Activated CD8-positive, alpha-beta memory T cell treated with anti-CD3 and anti-CD28 coated beads, Interleukin-2, amount 50 U/mL, for 48 hours (primary cell): Measurements from ENCODE around the gene GRHL3.
"Not testable (repeated sequence)": the region's sequence is repeated elsewhere in the genome, so short reads cannot be mapped to it uniquely, and the experiment has no call there.

Source experiments
- DNase-seq: peaks from one replicate; pipeline ENCODE4 v3.0.0-alpha.2; 2020

The GRHL3 gene

GRCh38 chr1:24319312-24319863 lies at the start of gene GRHL3:
TSS of gene GRHL3 (plus strand) at chr1:24319357. CDS start at chr1:24319552, 195 bp downstream.
- DNase-seq = no peak

- not testable (repeated sequence) for DNase-seq
Measured at GRCh38 chr1:24274203-24275103, 44.7 kb upstream of the GRHL3 start.

- no peak for DNase-seq
Measured at GRCh38 chr1:24275104-24275410, 44.1 kb upstream of the GRHL3 start.

- no peak for DNase-seq
Measured at GRCh38 chr1:24275510-24275909, 43.6 kb upstream of the GRHL3 start.

- DNase-seq = no peak
Measured at GRCh38 chr1:24276791-24277190, 42.4 kb upstream of the GRHL3 start.

- no peak for DNase-seq
Measured at GRCh38 chr1:24277420-24278169, 41.6 kb upstream of the GRHL3 start.

- no peak for DNase-seq
Measured at GRCh38 chr1:24278726-24279125, 40.4 kb upstream of the GRHL3 start.

- no peak for DNase-seq
Measured at GRCh38 chr1:24279590-24280232, 39.4 kb upstream of the GRHL3 start.

GRCh38 chr1:24281591-24281990 lies 37.6 kb upstream of the GRHL3 start:
- DNase-seq = no peak

- no peak for DNase-seq
Measured at GRCh38 chr1:24282491-24282890, 36.7 kb upstream of the GRHL3 start.

GRCh38 chr1:24283326-24284155 lies 35.6 kb upstream of the GRHL3 start:
- DNase-seq = no peak

- DNase-seq = no peak
Measured at GRCh38 chr1:24284156-24284471, 35.0 kb upstream of the GRHL3 start.

- DNase-seq = no peak
Measured at GRCh38 chr1:24285231-24285630, 33.9 kb upstream of the GRHL3 start.

GRCh38 chr1:24286246-24287010 lies 32.7 kb upstream of the GRHL3 start:
- DNase-seq = no peak

- DNase-seq = not testable (repeated sequence)
Measured at GRCh38 chr1:24287779-24288178, 31.4 kb upstream of the GRHL3 start.

GRCh38 chr1:24288479-24288878 lies 30.7 kb upstream of the GRHL3 start:
- no peak for DNase-seq

- DNase-seq = no peak
Measured at GRCh38 chr1:24289937-24290595, 29.1 kb upstream of the GRHL3 start.

GRCh38 chr1:24290933-24291487 lies 28.1 kb upstream of the GRHL3 start:
- no peak for DNase-seq

GRCh38 chr1:24292103-24292502 lies 27.1 kb upstream of the GRHL3 start:
- no peak for DNase-seq

- no peak for DNase-seq
Measured at GRCh38 chr1:24292887-24293286, 26.3 kb upstream of the GRHL3 start.
